Measurements from ENCODE around the gene CNDP1.

CNDP1 gene

GRCh38 chr18:74533666-74534065 is 634 bp upstream of the CNDP1 start:
- Histone ChIP-seq H3K27ac (ENCODE audit: low read depth, low read length) (no peak overlapping the region), H3K4me1 (ENCODE audit: control insufficient read depth, insufficient read depth, low read length) (no peaks in the 10 kb centered on the region), H3K9me3 (ENCODE audit: control insufficient read depth, insufficient read depth, low read length) (no peaks in the 10 kb centered on the region), H3K4me3 (ENCODE audit: low read depth, low read length) (no peak overlapping the region), H3K9ac (ENCODE audit: low read depth, low read length) (no peak overlapping the region), H3K36me3 (ENCODE audit: control insufficient read depth, insufficient read depth, low read length) (no peaks in the 10 kb centered on the region), H3K27me3 (ENCODE audit: control insufficient read depth, insufficient read depth, low read length) (no peaks in the 10 kb centered on the region)

GRCh38 chr18:74534981-74535649 is 815 bp downstream of the CNDP1 start:
- H3K27me3 ChIP-seq (ENCODE audit: control insufficient read depth, insufficient read depth, low read length), result no peaks in the 10 kb centered on the region
- H3K36me3 ChIP-seq (ENCODE audit: control insufficient read depth, insufficient read depth, low read length), result no peaks in the 10 kb centered on the region
- H3K9ac ChIP-seq (ENCODE audit: low read depth, low read length), result no peak overlapping the region
- H3K9me3 ChIP-seq (ENCODE audit: control insufficient read depth, insufficient read depth, low read length), result no peaks in the 10 kb centered on the region
- no peak overlapping the region for H3K4me3 ChIP-seq (ENCODE audit: low read depth, low read length)
- H3K27ac ChIP-seq (ENCODE audit: low read depth, low read length), result no peak overlapping the region
- no peaks in the 10 kb centered on the region for H3K4me1 ChIP-seq (ENCODE audit: control insufficient read depth, insufficient read depth, low read length)

- Histone ChIP-seq H3K4me3 (ENCODE audit: low read depth, low read length) (no peak overlapping the region), H3K36me3 (ENCODE audit: control insufficient read depth, insufficient read depth, low read length) (no peaks in the 10 kb centered on the region), H3K9ac (ENCODE audit: low read depth, low read length) (no peak overlapping the region), H3K4me1 (ENCODE audit: control insufficient read depth, insufficient read depth, low read length) (no peaks in the 10 kb centered on the region), H3K27me3 (ENCODE audit: control insufficient read depth, insufficient read depth, low read length) (no peaks in the 10 kb centered on the region), H3K9me3 (ENCODE audit: control insufficient read depth, insufficient read depth, low read length) (no peaks in the 10 kb centered on the region), H3K27ac (ENCODE audit: low read depth, low read length) (no peak overlapping the region)
These were observed 5.0 kb downstream of the CNDP1 start for GRCh38 chr18:74539289-74539688.

DNA sequence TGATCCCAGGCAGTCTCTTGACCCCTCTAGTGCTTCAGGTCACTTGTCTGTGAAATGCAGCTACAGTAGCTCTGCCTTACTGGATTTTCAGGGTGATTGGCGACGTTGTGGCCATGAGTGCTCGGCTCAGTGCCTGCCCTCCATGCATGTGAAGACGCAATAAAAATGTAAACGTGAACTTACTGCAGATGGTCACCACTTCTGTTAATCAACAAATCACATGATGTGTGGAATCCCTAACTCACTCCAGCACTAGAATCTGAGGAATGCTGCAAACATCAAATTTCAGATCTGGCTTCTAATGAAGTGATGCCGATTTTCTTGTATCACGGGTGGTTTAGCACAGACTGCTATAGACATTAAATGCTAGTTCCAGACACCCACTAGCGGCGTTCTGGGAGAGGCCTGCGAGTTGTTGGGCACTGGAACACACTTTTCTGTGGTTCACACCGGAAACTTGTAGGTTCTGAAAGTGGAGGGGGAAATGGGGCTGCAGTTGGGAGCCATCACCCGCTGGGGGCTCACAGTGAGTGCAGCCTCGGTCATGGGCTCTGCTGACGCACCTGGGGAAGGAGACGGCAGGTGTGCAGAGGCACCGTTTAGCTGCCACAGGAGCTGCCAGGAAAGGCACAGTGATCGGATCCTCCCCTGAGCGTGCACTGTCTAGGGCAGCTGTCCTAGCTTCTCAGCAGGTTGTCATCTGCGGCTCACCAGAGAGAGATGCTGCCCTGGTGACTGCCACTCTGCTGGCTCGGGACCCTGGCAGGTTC is 6.5 kb downstream of the CNDP1 start:
- Histone ChIP-seq H3K4me1 (ENCODE audit: control insufficient read depth, insufficient read depth, low read length) (no peaks in the 10 kb centered on the region), H3K4me3 (ENCODE audit: low read depth, low read length) (no peak overlapping the region), H3K9me3 (ENCODE audit: control insufficient read depth, insufficient read depth, low read length) (no peaks in the 10 kb centered on the region), H3K27me3 (ENCODE audit: control insufficient read depth, insufficient read depth, low read length) (no peaks in the 10 kb centered on the region), H3K9ac (ENCODE audit: low read depth, low read length) (no peak overlapping the region), H3K27ac (ENCODE audit: low read depth, low read length) (no peak overlapping the region), H3K36me3 (ENCODE audit: control insufficient read depth, insufficient read depth, low read length) (no peaks in the 10 kb centered on the region)

GRCh38 chr18:74541703-74542555 is 7.6 kb downstream of the CNDP1 start:
- Histone ChIP-seq H3K27me3 (ENCODE audit: control insufficient read depth, insufficient read depth, low read length) (no peaks in the 10 kb centered on the region), H3K4me3 (ENCODE audit: low read depth, low read length) (no peak overlapping the region), H3K36me3 (ENCODE audit: control insufficient read depth, insufficient read depth, low read length) (no peaks in the 10 kb centered on the region), H3K4me1 (ENCODE audit: control insufficient read depth, insufficient read depth, low read length) (no peaks in the 10 kb centered on the region), H3K9me3 (ENCODE audit: control insufficient read depth, insufficient read depth, low read length) (no peaks in the 10 kb centered on the region), H3K9ac (ENCODE audit: low read depth, low read length) (no peak overlapping the region), H3K27ac (ENCODE audit: low read depth, low read length) (no peak overlapping the region)

GRCh38 chr18:74544898-74545297 is 10.6 kb downstream of the CNDP1 start:
- peaks cover 18% of the 10 kb centered on the region for H3K9me3 ChIP-seq (ENCODE audit: control insufficient read depth, insufficient read depth, low read length)

GRCh38 chr18:74546007-74546406 is 11.7 kb downstream of the CNDP1 start:
- Histone ChIP-seq H3K27ac (ENCODE audit: low read depth, low read length) (no peak overlapping the region), H3K4me1 (ENCODE audit: control insufficient read depth, insufficient read depth, low read length) (no peaks in the 10 kb centered on the region), H3K9ac (ENCODE audit: low read depth, low read length) (no peak overlapping the region), H3K9me3 (ENCODE audit: control insufficient read depth, insufficient read depth, low read length) (peaks cover 24% of the 10 kb centered on the region), H3K4me3 (ENCODE audit: low read depth, low read length) (no peak overlapping the region), H3K36me3 (ENCODE audit: control insufficient read depth, insufficient read depth, low read length) (no peaks in the 10 kb centered on the region), H3K27me3 (ENCODE audit: control insufficient read depth, insufficient read depth, low read length) (no peaks in the 10 kb centered on the region)

More at GRCh38 chr18:74544898-74545297, 10.6 kb downstream of the CNDP1 start:
- no peak overlapping the region for H3K9ac ChIP-seq (ENCODE audit: low read depth, low read length)
- no peaks in the 10 kb centered on the region for H3K36me3 ChIP-seq (ENCODE audit: control insufficient read depth, insufficient read depth, low read length)
- H3K27me3 ChIP-seq (ENCODE audit: control insufficient read depth, insufficient read depth, low read length), result no peaks in the 10 kb centered on the region
- no peak overlapping the region for H3K27ac ChIP-seq (ENCODE audit: low read depth, low read length)
- H3K4me1 ChIP-seq (ENCODE audit: control insufficient read depth, insufficient read depth, low read length), result no peaks in the 10 kb centered on the region
- no peak overlapping the region for H3K4me3 ChIP-seq (ENCODE audit: low read depth, low read length)

- H3K4me3 ChIP-seq (ENCODE audit: low read depth, low read length), result no peak overlapping the region
- H3K4me1 ChIP-seq (ENCODE audit: control insufficient read depth, insufficient read depth, low read length), result no peaks in the 10 kb centered on the region
- no peak overlapping the region for H3K9ac ChIP-seq (ENCODE audit: low read depth, low read length)
- no peak overlapping the region for H3K27ac ChIP-seq (ENCODE audit: low read depth, low read length)
- H3K36me3 ChIP-seq (ENCODE audit: control insufficient read depth, insufficient read depth, low read length), result no peaks in the 10 kb centered on the region
- H3K9me3 ChIP-seq (ENCODE audit: control insufficient read depth, insufficient read depth, low read length), result peaks cover 24% of the 10 kb centered on the region
- H3K27me3 ChIP-seq (ENCODE audit: control insufficient read depth, insufficient read depth, low read length), result no peaks in the 10 kb centered on the region
These were observed 12.6 kb downstream of the CNDP1 start for GRCh38 chr18:74546751-74547530.

DNA sequence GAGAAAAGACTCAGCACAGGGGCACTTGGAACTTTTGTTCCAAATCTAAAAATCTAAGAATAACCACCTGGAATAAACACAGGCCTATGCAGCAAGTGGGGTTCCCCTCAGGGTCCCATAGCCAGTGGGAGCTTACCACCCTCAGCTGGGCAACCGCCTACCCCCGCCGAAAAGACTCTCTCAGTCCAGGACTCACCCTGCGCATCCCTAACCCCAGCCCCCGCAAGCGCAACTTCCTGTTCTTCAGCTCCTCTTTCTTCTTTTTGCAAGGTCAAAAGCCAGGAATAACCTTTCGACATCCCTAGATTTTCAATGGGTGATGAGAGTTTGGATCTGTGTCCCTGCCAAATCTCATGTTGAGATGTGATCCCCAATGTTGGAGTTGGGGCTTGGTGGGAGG is 13.6 kb downstream of the CNDP1 start:
- Histone ChIP-seq H3K27me3 (ENCODE audit: control insufficient read depth, insufficient read depth, low read length) (no peaks in the 10 kb centered on the region), H3K9ac (ENCODE audit: low read depth, low read length) (no peak overlapping the region), H3K36me3 (ENCODE audit: control insufficient read depth, insufficient read depth, low read length) (no peaks in the 10 kb centered on the region), H3K4me3 (ENCODE audit: low read depth, low read length) (no peak overlapping the region), H3K4me1 (ENCODE audit: control insufficient read depth, insufficient read depth, low read length) (no peaks in the 10 kb centered on the region), H3K9me3 (ENCODE audit: control insufficient read depth, insufficient read depth, low read length) (peaks cover 24% of the 10 kb centered on the region), H3K27ac (ENCODE audit: low read depth, low read length) (no peak overlapping the region)

DNA sequence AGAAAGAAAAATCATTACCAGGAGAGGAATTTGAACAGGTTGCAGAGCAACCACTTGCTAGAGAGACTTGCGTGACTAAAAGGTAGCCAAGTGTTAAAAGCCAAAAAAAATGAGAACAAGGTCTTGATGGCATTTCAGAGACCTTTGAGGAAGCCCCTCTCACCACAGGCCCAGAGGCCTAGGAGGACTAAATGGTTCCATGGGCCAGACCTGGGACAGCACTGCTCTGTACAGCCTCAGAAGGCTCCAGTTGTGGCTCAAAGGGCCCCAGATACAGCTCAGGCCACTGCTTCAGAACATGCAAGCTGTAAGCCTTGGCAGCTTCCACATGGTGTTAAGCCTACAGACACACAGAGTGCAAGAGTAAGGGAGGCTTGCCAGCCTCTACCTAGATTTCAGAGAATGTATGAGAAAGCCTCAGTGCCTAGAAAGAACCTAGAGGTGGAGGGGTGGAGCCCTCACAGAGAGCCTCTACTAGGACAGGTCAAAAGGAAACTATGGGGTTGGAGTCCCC is 15.3 kb downstream of the CNDP1 start:
- H3K27ac ChIP-seq (ENCODE audit: low read depth, low read length), result no peak overlapping the region
- H3K4me3 ChIP-seq (ENCODE audit: low read depth, low read length), result no peak overlapping the region
- H3K9me3 ChIP-seq (ENCODE audit: control insufficient read depth, insufficient read depth, low read length), result peaks cover 24% of the 10 kb centered on the region
- no peaks in the 10 kb centered on the region for H3K4me1 ChIP-seq (ENCODE audit: control insufficient read depth, insufficient read depth, low read length)
- H3K36me3 ChIP-seq (ENCODE audit: control insufficient read depth, insufficient read depth, low read length), result no peaks in the 10 kb centered on the region
- no peak overlapping the region for H3K9ac ChIP-seq (ENCODE audit: low read depth, low read length)
- no peaks in the 10 kb centered on the region for H3K27me3 ChIP-seq (ENCODE audit: control insufficient read depth, insufficient read depth, low read length)
